ENCODE measurements around the gene YWHAB.

YWHAB gene

DNA sequence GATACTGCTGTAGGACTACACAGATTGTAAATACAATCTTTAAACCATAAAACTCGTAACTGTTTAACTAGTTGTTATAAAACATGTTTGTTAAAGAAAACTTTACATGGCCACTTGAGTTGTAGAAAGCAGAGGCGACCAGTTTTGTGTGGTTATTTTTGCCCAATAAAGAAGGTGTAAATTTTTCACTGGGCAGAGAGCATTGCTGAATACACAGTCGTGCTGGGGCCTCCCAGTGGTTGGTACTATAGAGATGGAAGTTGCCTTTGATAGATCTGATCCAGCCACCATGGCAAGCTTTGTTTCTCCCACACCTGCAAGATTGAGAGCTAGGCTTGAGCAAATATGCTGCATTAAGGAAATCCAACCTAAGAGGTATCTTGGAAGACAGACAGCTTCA is 34.0 kb upstream of the YWHAB start:
- no peaks in the 10 kb centered on the region for H3F3A ChIP-seq (ENCODE audit: insufficient read depth, low read length)
- H4K20me1 ChIP-seq (ENCODE audit: insufficient read depth, low read length), result no peaks in the 10 kb centered on the region
- H3K4me2 ChIP-seq (ENCODE audit: low read length), result no peak overlapping the region
- H3K9ac ChIP-seq (ENCODE audit: low read length), result no peak overlapping the region
- H3K9me3 ChIP-seq (ENCODE audit: low read length), result no peaks in the 10 kb centered on the region
- no peak overlapping the region for H3K27ac ChIP-seq (ENCODE audit: low read depth, low read length, poor library complexity, severe bottlenecking)
- no peaks in the 10 kb centered on the region for H3K79me2 ChIP-seq (ENCODE audit: insufficient read depth, low read length)
- TF ChIP-seq, protein P1, sequence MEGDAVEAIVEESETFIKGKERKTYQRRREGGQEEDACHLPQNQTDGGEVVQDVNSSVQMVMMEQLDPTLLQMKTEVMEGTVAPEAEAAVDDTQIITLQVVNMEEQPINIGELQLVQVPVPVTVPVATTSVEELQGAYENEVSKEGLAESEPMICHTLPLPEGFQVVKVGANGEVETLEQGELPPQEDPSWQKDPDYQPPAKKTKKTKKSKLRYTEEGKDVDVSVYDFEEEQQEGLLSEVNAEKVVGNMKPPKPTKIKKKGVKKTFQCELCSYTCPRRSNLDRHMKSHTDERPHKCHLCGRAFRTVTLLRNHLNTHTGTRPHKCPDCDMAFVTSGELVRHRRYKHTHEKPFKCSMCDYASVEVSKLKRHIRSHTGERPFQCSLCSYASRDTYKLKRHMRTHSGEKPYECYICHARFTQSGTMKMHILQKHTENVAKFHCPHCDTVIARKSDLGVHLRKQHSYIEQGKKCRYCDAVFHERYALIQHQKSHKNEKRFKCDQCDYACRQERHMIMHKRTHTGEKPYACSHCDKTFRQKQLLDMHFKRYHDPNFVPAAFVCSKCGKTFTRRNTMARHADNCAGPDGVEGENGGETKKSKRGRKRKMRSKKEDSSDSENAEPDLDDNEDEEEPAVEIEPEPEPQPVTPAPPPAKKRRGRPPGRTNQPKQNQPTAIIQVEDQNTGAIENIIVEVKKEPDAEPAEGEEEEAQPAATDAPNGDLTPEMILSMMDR (IDR thresholded peaks at IDR 0.05; ENCODE audit: low read length), result no peak
- TF ChIP-seq EZH2 (IDR thresholded peaks at IDR 0.05; ENCODE audit: borderline replicate concordance, low read length), result no peak
- no peaks in the 10 kb centered on the region for H3K9me2 ChIP-seq (ENCODE audit: low read depth, low read length)
- H3K36me3 ChIP-seq (ENCODE audit: insufficient read depth, low read length), result no peaks in the 10 kb centered on the region
- no peak overlapping the region for H2AFZ ChIP-seq (ENCODE audit: low read length)
- no peaks in the 10 kb centered on the region for H3K27me3 ChIP-seq (ENCODE audit: insufficient read depth, low read length)
- H3K4me3 ChIP-seq (ENCODE audit: low read depth, low read length, poor library complexity, severe bottlenecking), result no peak overlapping the region
- no peaks in the 10 kb centered on the region for H3K4me1 ChIP-seq (ENCODE audit: insufficient read depth, low read length, severe bottlenecking)

DNA sequence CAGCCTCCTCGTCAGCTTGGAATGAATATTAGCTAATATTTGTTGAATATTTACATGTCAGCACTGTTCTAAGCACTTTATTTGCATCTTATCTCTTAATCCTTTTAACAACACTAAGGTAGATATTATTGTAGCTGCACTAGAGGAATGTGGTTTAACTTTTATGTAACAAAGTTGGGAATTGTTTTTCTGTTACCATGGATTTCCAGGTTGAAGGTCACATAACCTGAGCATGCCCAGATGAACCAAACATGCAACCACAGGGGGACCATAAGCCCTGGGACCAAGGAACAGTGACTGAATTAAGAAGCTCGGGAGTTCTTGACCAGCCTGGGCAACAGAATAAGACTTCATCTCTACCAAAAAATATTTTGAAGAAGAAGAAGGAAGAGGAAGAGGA is 29.1 kb upstream of the YWHAB start:
- no peaks in the 10 kb centered on the region for H3K27me3 ChIP-seq (ENCODE audit: insufficient read depth, low read length)
- H3K36me3 ChIP-seq (ENCODE audit: insufficient read depth, low read length), result no peaks in the 10 kb centered on the region
- H3K4me1 ChIP-seq (ENCODE audit: insufficient read depth, low read length, severe bottlenecking), result no peaks in the 10 kb centered on the region
- TF ChIP-seq EZH2 (IDR thresholded peaks at IDR 0.05; ENCODE audit: borderline replicate concordance, low read length), result no peak
- TF ChIP-seq, protein P1 (IDR thresholded peaks at IDR 0.05; ENCODE audit: low read length), result no peak
- no peak overlapping the region for H2AFZ ChIP-seq (ENCODE audit: low read length)
- H3F3A ChIP-seq (ENCODE audit: insufficient read depth, low read length), result no peaks in the 10 kb centered on the region
- H3K4me2 ChIP-seq (ENCODE audit: low read length), result no peak overlapping the region
- no peak overlapping the region for H3K9ac ChIP-seq (ENCODE audit: low read length)
- no peaks in the 10 kb centered on the region for H3K9me3 ChIP-seq (ENCODE audit: low read length)
- H3K79me2 ChIP-seq (ENCODE audit: insufficient read depth, low read length), result no peaks in the 10 kb centered on the region
- no peaks in the 10 kb centered on the region for H3K9me2 ChIP-seq (ENCODE audit: low read depth, low read length)
- H3K27ac ChIP-seq (ENCODE audit: low read depth, low read length, poor library complexity, severe bottlenecking), result no peak overlapping the region
- no peak overlapping the region for H3K4me3 ChIP-seq (ENCODE audit: low read depth, low read length, poor library complexity, severe bottlenecking)
- no peaks in the 10 kb centered on the region for H4K20me1 ChIP-seq (ENCODE audit: insufficient read depth, low read length)

GRCh38 chr20:44856856-44857448 is 28.6 kb upstream of the YWHAB start:
- Histone ChIP-seq H2AFZ (ENCODE audit: low read length) (no peak overlapping the region), H3K4me3 (ENCODE audit: low read depth, low read length, poor library complexity, severe bottlenecking) (no peak overlapping the region), H3K4me1 (ENCODE audit: insufficient read depth, low read length, severe bottlenecking) (no peaks in the 10 kb centered on the region), H3F3A (ENCODE audit: insufficient read depth, low read length) (no peaks in the 10 kb centered on the region), H3K9me3 (ENCODE audit: low read length) (no peaks in the 10 kb centered on the region), H3K9ac (ENCODE audit: low read length) (no peak overlapping the region), H3K79me2 (ENCODE audit: insufficient read depth, low read length) (no peaks in the 10 kb centered on the region), H3K4me2 (ENCODE audit: low read length) (no peak overlapping the region), H3K36me3 (ENCODE audit: insufficient read depth, low read length) (no peaks in the 10 kb centered on the region), H4K20me1 (ENCODE audit: insufficient read depth, low read length) (no peaks in the 10 kb centered on the region), H3K27me3 (ENCODE audit: insufficient read depth, low read length) (no peaks in the 10 kb centered on the region), H3K27ac (ENCODE audit: low read depth, low read length, poor library complexity, severe bottlenecking) (no peak overlapping the region), H3K9me2 (ENCODE audit: low read depth, low read length) (no peaks in the 10 kb centered on the region)
- TF ChIP-seq EZH2 (IDR thresholded peaks at IDR 0.05; ENCODE audit: borderline replicate concordance, low read length), result no peak
- TF ChIP-seq, protein P1 (IDR thresholded peaks at IDR 0.05; ENCODE audit: low read length), result no peak

Data from OCI-LY1 (cell line).